ENCODE results near the gene EPHA7. TPM values are rescaled to one million over a fixed set of nuclear protein-coding genes. Genes with fewer than 3 reads are reported as not detected.

EPHA7 gene
- total RNA-seq, result under 1 TPM in 2 of 4 donors, not detected in 2; 0.12 to 0.95 TPM

DNA sequence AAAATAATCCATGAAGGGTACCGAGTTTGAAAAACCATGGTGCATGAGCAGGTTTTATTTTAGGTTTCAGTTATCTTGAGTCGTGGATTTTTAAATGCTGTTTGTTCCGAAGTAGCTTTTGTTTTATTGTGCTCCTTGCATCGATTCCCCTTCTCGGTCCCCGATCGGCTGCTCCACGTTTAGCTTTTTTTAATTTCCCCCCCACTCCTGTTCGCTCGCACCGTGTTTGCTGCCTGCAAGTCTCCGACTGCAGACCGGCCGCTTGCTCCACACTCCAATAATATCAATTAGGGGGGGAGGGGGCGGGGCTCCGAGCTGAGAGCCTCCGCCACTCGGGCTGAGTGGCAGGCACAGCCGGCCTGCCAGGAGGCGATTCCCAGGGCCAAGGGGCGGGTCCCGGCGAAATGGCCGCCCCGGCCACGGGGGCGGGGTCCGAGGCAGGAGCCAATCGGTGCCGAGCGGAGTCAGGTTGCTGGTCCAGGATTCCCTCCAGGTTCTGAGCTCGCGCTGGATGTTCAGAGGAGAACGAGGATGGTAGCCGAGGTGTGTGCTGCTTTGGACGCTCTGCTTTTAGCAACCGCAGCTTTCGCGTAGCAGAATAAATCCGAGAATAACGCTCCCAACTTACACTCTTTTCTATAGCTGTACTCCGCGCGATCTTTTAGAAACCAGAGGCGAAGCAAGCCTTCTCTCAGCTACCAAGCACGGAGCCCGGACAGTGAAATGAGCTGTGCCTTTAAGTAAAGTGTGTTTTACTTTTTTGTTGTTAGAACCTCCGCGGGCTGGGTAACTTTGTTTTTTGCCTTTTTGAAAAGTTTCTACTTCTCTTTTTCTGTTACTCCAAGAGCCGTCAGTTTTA lies at the start of gene EPHA7:
Gene EPHA7 (minus strand): TSS at position 256 of the 859 bp plus-strand sequence. CDS start 218 bp downstream, at position 38.
- DNase-seq (ENCODE audit: low spot score) (peak; percentile 50), ATAC-seq (ENCODE audit: low FRiP score) (peak; percentile 99)
- TF ChIP-seq, protein P1, sequence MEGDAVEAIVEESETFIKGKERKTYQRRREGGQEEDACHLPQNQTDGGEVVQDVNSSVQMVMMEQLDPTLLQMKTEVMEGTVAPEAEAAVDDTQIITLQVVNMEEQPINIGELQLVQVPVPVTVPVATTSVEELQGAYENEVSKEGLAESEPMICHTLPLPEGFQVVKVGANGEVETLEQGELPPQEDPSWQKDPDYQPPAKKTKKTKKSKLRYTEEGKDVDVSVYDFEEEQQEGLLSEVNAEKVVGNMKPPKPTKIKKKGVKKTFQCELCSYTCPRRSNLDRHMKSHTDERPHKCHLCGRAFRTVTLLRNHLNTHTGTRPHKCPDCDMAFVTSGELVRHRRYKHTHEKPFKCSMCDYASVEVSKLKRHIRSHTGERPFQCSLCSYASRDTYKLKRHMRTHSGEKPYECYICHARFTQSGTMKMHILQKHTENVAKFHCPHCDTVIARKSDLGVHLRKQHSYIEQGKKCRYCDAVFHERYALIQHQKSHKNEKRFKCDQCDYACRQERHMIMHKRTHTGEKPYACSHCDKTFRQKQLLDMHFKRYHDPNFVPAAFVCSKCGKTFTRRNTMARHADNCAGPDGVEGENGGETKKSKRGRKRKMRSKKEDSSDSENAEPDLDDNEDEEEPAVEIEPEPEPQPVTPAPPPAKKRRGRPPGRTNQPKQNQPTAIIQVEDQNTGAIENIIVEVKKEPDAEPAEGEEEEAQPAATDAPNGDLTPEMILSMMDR (IDR thresholded peaks at IDR 0.05), result no peak

DNA sequence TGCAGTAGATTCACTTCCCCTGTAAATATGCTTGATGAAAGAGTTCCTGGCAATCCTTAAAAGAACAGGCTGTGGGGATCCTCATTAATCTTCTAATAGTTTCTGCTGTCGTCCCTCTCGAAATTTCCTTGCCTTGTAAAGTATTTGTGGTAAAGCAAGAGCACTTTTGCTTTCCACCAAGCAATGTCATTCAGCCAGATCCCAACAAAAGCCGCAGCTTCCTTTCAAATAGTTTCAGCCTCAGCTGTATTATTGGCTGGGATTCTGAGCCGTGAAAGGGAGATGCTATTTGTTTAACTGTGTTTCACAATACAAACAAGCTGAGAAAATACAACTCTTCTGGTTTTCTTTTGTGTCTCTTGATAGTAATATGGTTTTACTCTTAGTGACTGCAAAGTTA lies 48.9 kb upstream of the EPHA7 start:
- TF ChIP-seq, protein P1 (IDR thresholded peaks at IDR 0.05), result no peak
- DNase-seq (ENCODE audit: low spot score), result no peak
- ATAC-seq (ENCODE audit: low FRiP score), result no peak

DNA sequence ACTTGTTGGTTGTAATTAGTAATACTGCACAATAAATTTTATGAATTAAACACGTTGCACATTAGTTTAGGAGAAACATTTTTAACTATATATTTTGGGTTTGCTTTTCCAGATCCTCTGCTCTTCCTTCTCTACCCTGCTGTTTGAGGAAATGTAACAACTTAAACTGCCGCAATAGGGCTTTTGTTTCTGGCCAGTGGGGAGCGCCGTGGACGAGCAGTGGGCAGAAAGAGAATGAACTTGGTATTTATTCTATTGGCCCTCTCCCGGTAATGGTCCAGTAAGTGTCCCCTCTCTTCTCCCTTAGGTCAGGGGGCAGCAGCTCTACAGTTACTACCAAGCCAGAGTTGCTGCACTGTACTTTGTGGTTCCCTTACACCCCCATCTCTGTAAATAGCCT lies 35.2 kb upstream of the EPHA7 start:
- TF ChIP-seq, protein P1 (IDR thresholded peaks at IDR 0.05), result no peak
- DNase-seq (ENCODE audit: low spot score) (no peak), ATAC-seq (ENCODE audit: low FRiP score) (no peak)

DNA sequence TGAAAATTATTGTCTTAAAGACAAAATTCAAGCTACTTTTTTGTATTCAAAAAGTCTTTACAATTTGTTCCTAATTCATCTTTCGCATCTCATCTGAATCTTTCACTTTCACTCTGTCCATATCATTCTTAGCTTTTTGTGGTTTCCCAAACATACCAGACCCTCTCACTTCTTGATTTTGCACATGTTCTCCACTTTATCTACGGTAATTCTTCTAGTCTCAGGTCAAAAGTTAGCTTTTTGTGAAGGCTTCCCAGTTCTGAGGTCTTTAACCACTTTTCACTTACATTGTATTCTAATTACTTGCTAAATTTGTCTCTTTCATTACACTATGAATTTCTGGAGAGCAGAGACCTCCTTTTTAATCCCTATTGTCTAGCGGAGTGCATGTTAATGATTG lies 34.6 kb upstream of the EPHA7 start:
- no peak for ATAC-seq (ENCODE audit: low FRiP score)
- TF ChIP-seq, protein P1 (IDR thresholded peaks at IDR 0.05), result no peak
- DNase-seq (ENCODE audit: low spot score), result no peak

DNA sequence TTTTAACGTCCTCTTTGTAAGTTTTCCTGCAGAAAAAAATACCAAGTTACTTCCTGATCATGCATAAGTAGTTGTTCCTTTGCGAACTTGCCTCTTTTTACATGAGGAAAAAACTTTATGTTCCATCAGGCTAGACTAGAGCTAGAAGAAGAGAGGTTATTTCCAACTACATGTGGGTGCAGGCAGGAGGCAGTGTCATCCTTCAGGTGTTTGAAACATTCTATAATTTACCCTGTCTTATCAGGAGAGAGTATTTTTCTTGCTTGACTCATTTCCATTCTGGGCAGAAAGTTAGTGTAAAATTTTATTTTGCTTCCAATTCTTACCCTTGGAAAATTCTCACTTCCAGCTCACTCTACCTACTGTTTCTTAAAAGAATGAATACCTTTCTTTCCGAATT lies 28.5 kb upstream of the EPHA7 start:
- DNase-seq (ENCODE audit: low spot score) (no peak), ATAC-seq (ENCODE audit: low FRiP score) (no peak)
- TF ChIP-seq, protein P1 (IDR thresholded peaks at IDR 0.05), result no peak

DNA sequence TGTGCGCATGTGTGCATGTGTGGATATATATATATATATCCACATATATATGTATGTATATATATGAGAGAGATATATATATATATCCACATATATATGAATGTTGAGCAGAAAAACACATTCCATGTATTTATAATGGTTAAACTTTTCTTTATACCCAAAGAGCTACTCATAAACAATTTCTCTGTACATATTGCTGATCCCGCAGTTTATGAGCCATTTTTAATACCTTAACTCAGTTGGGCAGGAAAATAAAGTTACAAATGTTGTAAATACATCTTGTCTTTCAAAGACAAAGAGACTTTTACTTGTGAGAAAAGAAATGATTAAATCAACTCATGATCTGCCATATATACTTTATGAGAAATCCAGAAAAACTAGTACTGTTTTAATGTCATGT lies 18.1 kb upstream of the EPHA7 start:
- ATAC-seq (ENCODE audit: low FRiP score), result no peak
- TF ChIP-seq, protein P1 (IDR thresholded peaks at IDR 0.05), result no peak
- no peak for DNase-seq (ENCODE audit: low spot score)

DNA sequence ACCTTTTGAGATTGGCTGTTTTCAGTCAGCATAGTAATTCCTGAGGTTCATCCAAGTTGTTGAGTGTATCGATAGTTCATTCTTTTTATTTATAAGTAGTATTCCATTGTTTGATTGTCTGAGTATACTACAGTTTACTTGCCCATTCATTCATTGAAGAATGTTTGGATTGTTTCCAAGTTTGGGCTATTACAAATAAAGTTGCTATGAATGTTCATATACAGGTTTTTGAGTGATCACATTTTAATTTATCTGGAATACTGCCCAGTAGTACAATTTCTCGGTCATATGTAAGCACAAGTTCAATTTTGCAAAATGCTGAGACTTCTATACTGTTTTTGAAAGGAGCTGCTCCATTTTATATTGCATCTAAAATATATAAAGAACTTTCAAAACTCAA lies 14.2 kb upstream of the EPHA7 start:
- TF ChIP-seq, protein P1 (IDR thresholded peaks at IDR 0.05), result no peak
- no peak for ATAC-seq (ENCODE audit: low FRiP score)

More for the DNA sequence above, 14.2 kb upstream of the EPHA7 start:
- DNase-seq (ENCODE audit: low spot score), result no peak
